Measurements from ENCODE around the gene OSTN.

OSTN gene

DNA sequence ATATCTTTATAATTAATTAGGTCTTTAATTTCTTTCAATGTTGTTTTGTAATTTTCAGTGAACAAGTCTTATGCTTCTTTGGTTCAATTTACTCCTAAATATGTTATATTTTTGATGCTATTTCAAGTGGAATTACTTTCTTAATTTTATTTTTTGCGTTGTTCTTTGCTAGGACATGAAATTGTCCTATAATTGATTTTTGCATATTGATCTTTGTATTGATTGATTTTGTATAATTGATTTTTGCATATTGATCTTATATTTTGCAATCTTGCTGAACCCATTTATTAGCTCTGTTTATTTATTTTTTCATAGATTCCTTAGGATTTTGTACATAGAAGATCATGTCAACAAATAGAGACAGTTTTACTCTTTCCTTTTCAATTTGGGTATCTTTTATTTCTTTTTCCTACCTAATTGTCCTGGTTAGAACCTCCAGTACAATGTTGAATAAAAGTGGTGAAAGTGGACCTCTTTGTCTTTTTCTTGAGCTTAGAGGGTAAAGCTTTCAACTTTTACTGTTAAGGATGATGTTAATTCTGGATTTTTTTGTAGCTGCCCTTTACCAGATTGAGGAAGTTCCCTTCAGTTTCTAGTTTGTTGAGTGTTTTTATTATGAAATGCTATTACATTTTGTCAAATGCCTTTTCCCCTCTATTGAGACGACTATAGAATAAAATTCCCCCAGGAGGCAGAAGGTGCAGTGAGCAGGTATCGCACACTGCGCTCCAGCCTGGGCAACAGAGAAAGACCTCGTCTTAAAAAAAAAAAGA is 93.4 kb downstream of the OSTN start:
- Histone ChIP-seq H3K27me3 (replicated peaks) (no peaks in the 10 kb centered on the region), H3K27ac (no peak overlapping the region), H3K36me3 (replicated peaks) (no peaks in the 10 kb centered on the region), H3K4me3 (ENCODE audit: low read depth, low read length) (no peak overlapping the region)
- TF ChIP-seq, protein P1, sequence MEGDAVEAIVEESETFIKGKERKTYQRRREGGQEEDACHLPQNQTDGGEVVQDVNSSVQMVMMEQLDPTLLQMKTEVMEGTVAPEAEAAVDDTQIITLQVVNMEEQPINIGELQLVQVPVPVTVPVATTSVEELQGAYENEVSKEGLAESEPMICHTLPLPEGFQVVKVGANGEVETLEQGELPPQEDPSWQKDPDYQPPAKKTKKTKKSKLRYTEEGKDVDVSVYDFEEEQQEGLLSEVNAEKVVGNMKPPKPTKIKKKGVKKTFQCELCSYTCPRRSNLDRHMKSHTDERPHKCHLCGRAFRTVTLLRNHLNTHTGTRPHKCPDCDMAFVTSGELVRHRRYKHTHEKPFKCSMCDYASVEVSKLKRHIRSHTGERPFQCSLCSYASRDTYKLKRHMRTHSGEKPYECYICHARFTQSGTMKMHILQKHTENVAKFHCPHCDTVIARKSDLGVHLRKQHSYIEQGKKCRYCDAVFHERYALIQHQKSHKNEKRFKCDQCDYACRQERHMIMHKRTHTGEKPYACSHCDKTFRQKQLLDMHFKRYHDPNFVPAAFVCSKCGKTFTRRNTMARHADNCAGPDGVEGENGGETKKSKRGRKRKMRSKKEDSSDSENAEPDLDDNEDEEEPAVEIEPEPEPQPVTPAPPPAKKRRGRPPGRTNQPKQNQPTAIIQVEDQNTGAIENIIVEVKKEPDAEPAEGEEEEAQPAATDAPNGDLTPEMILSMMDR (IDR thresholded peaks at IDR 0.05; ENCODE audit: low read depth, low read length, missing control alignments), result no peak
- in situ Hi-C loops (cut with HindIII; ENCODE audit: low pct_ligation_motif_present, low sequenced_read_pairs), result loop anchor here (25.0 kb wide), 1 partner anchor 245 kb away; no protein-coding TSS in a partner anchor
- DNase-seq, result no peak

DNA sequence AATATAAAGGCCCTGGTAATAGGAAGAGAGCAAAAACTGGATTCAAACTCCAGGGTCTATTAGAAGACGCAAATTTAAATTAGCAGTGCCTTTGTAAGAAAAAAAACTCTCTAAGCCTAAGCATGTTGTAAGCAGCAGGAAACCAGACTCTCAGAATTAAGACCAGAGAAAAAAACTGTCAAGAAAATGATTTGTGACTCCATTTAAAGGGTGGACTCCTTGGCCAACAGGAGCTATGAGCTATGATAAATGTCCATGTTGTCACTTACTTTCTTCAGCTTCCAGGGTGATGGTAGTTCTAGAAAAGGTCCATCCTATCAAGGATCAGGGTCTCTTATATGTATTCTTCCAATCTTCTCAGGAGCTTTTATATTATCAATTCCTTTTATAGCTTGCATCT is 95.2 kb downstream of the OSTN start:
- no peak for DNase-seq
- no peaks in the 10 kb centered on the region for H3K27me3 ChIP-seq (replicated peaks)
- no peak overlapping the region for H3K27ac ChIP-seq
- TF ChIP-seq, protein P1 (IDR thresholded peaks at IDR 0.05; ENCODE audit: low read depth, low read length, missing control alignments), result no peak
- in situ Hi-C loops (cut with HindIII; ENCODE audit: low pct_ligation_motif_present, low sequenced_read_pairs), result loop anchor here (25.0 kb wide), 1 partner anchor 243 kb away; no protein-coding TSS in a partner anchor
- H3K36me3 ChIP-seq (replicated peaks), result no peaks in the 10 kb centered on the region
- H3K4me3 ChIP-seq (ENCODE audit: low read depth, low read length), result no peak overlapping the region

DNA sequence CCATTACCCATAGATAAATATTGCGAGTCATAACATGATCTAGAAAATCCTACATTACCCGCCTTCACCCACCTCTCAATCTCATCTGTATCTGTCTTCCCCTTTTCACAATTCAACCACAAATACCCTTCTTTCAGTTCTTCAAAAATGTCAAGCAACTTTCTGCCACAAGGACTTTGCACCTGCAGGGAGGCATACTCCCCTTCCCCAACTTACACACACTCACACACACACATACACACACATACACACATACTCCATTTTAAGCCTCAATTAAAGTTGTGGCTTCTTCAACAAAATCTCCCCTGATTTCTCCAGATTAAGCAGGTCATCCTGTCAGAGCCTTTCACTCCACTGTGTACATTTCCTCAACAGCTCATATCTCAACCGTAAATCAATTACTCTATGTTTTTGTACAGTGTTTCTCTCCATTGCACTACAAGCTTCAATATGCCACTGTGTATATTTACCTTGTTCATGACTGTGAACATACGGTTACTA is 97.0 kb downstream of the OSTN start:
- no peaks in the 10 kb centered on the region for H3K27me3 ChIP-seq (replicated peaks)
- TF ChIP-seq, protein P1 (IDR thresholded peaks at IDR 0.05; ENCODE audit: low read depth, low read length, missing control alignments), result no peak
- in situ Hi-C loops (cut with HindIII; ENCODE audit: low pct_ligation_motif_present, low sequenced_read_pairs), result loop anchor here (25.0 kb wide), 1 partner anchor 241 kb away; no protein-coding TSS in a partner anchor
- DNase-seq, result no peak
- H3K4me3 ChIP-seq (ENCODE audit: low read depth, low read length), result no peak overlapping the region
- H3K36me3 ChIP-seq (replicated peaks), result no peaks in the 10 kb centered on the region
- H3K27ac ChIP-seq, result no peak overlapping the region

DNA sequence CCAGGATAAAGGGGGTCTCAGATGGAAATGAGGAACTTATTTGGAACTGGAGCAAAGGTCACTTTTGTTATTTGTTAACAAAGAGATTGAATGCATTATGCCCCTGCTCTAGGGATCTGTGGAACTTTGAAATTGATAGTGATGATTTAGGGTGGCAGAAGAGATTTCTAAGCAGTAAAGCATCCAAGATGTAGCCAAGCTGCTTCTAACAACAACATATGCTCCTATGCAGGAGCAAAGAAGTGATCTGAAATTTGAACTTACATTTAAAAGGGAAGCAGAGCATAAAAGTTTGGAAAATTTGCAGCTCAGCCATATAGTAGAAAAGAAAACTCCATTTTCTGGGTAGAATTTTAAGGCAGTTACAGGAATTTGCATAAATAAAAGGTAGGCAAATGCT is 99.8 kb downstream of the OSTN start:
- in situ Hi-C loops (cut with HindIII; ENCODE audit: low pct_ligation_motif_present, low sequenced_read_pairs), result loop anchor here (25.0 kb wide), 1 partner anchor 238 kb away; no protein-coding TSS in a partner anchor
- Histone ChIP-seq H3K4me3 (ENCODE audit: low read depth, low read length) (no peak overlapping the region), H3K36me3 (replicated peaks) (no peaks in the 10 kb centered on the region), H3K27me3 (replicated peaks) (no peaks in the 10 kb centered on the region), H3K27ac (no peak overlapping the region)
- DNase-seq, result no peak
- TF ChIP-seq, protein P1 (IDR thresholded peaks at IDR 0.05; ENCODE audit: low read depth, low read length, missing control alignments), result no peak

DNA sequence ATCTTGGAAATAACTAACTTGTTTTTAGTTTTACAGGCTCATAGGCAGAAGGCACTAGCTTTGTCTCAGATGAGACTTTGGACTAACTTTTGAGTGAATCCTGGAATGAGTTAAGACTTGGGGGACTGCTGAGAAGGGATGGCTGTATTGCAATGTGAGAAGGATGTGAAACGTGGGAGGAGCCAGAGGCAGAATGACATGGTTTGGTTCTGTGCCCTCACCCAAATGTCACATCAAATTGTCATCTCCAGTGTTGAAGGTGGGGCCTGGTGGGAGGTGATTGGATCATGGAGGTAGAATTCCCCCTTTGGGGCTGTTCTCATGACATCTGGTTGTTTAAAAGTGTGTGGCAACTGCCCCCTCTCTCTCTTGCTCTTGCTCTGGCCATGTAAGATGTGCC is 101.4 kb downstream of the OSTN start:
- Histone ChIP-seq H3K27me3 (replicated peaks) (no peaks in the 10 kb centered on the region), H3K4me3 (ENCODE audit: low read depth, low read length) (no peak overlapping the region), H3K27ac (no peak overlapping the region), H3K36me3 (replicated peaks) (no peaks in the 10 kb centered on the region)
- in situ Hi-C loops (cut with HindIII; ENCODE audit: low pct_ligation_motif_present, low sequenced_read_pairs), result no loop called here
- TF ChIP-seq, protein P1 (IDR thresholded peaks at IDR 0.05; ENCODE audit: low read depth, low read length, missing control alignments), result no peak
- no peak for DNase-seq

Measured in brain microvascular endothelial cell (primary cell).